Panc1 (cell line): ENCODE results near the gene ABCA8. TPM values are rescaled to one million over a fixed set of nuclear protein-coding genes. Genes with fewer than 3 reads are reported as not detected.

Experiments used
- ATAC-seq: fragments of 200-7000 bp; cut with Tn5 transposase; 2 replicates; pipeline ENCODE4 v1.9.1; 2020; ENCODE audit warnings: mild to moderate bottlenecking, moderate library complexity
- BruUV-seq: library from RNA; stranded (reverse); fragments of 400-500 nt; replicated peaks from 2 replicates; lab custom pipeline; 2021; lab: Mats Ljungman, UMichigan
- CTCF ChIA-PET: fragments of 300-600 bp; sonication (Branson Sonifier 250); formaldehyde crosslinking; loops from one replicate; lab custom pipeline; 2022; ENCODE audit warnings: antibody characterized with exemption; lab: Charles Lee
- POLR2A ChIA-PET: fragments of 300-600 bp; sonication (Branson Sonifier 250); formaldehyde crosslinking; loops from one replicate; lab custom pipeline; 2022; ENCODE audit warnings: antibody characterized with exemption; lab: Charles Lee
- DNase-seq: peaks from one replicate; pipeline ENCODE4 v3.0.0-alpha.2; 2010; ENCODE audit warnings: low read depth, low spot score
- H3K27ac ChIP-seq: 2 replicates; pipeline ENCODE4 v1.5.1; 2011; ENCODE audit warnings: mild to moderate bottlenecking, low read length, inconsistent platforms
- H3K27me3 ChIP-seq: fragments of 200-500 bp; sonication (Bioruptor generic); 2 replicates; pipeline ENCODE4 v1.6.0; 2014; ENCODE audit warnings: low read length, inconsistent platforms; ENCODE audit not compliant: control insufficient read depth, insufficient read depth
- H3K36me3 ChIP-seq: fragments of 200-500 bp; sonication (Bioruptor generic); 2 replicates; pipeline ENCODE4 v1.5.1; 2014; ENCODE audit warnings: inconsistent platforms, mild to moderate bottlenecking, low read length, moderate library complexity; ENCODE audit not compliant: control insufficient read depth, insufficient read depth
- H3K4me1 ChIP-seq: 2 replicates; pipeline ENCODE4 v1.5.1; 2011; ENCODE audit warnings: inconsistent platforms, mild to moderate bottlenecking, low read length, moderate library complexity; ENCODE audit not compliant: control insufficient read depth, insufficient read depth
- H3K4me3 ChIP-seq, 2 experiments: 2 replicates each; pipeline ENCODE4 v1.5.1; 2011 to 2012; ENCODE audit warnings: low read depth in 2 of 2, low read length in 2 of 2, mild to moderate bottlenecking in 2 of 2, inconsistent platforms in 1 of 2, moderate library complexity in 1 of 2
- H3K9me3 ChIP-seq: fragments of 200-500 bp; sonication (Bioruptor generic); 2 replicates; pipeline ENCODE4 v1.5.1; 2014; ENCODE audit warnings: low read depth, mild to moderate bottlenecking, inconsistent platforms, low read length, moderate library complexity; ENCODE audit not compliant: control insufficient read depth, insufficient read depth
- CTCF ChIP-seq: fragments of 450-650 bp; IDR thresholded peaks from 2 replicates; pipeline ENCODE4 v1.5.1; 2017; ENCODE audit warnings: mild to moderate bottlenecking
- POLR2AphosphoS5 ChIP-seq: IDR thresholded peaks from 2 replicates; pipeline ENCODE4 v1.6.1; 2012; ENCODE audit warnings: mild to moderate bottlenecking, low read depth, low read length, moderate library complexity
- REST ChIP-seq, 2 experiments: IDR thresholded peaks; 2 replicates each; pipeline ENCODE4 v1.6.1; 2011 to 2012; ENCODE audit warnings: low read depth in 2 of 2, control low read depth in 1 of 2, low read length in 1 of 2, mild to moderate bottlenecking in 1 of 2, moderate library complexity in 1 of 2; ENCODE audit not compliant: insufficient read depth in 1 of 2
- SIN3A ChIP-seq: IDR thresholded peaks from 2 replicates; pipeline ENCODE4 v1.6.1; 2012; ENCODE audit warnings: low read depth, mild to moderate bottlenecking, low read length, moderate library complexity, borderline replicate concordance; ENCODE audit not compliant: insufficient read depth
- TCF7L2 ChIP-seq: IDR thresholded peaks from 2 replicates; pipeline ENCODE4 v1.6.1; 2011; ENCODE audit warnings: mild to moderate bottlenecking, low read depth, low read length, inconsistent platforms
- in situ Hi-C: cut with HindIII; loops from 2 replicates; pipeline ENCODE4 v1.10.0; 2016; ENCODE audit warnings: low sequenced_read_pairs, low pct_unique_long_range_greater_than_20kb
- intact Hi-C: fragments of 100-400 bp; cut with micrococcal nuclease; formaldehyde crosslinking; loops from one replicate; pipeline ENCODE4 v1.10.0; 2022; ENCODE audit not compliant: unreplicated experiment
- total RNA-seq: library from RNA; stranded (reverse); gene quantifications from one replicate; pipeline ENCODE4 v1.2.1, GENCODE V29; 2021; ENCODE audit not compliant: unreplicated experiment

ABCA8 gene
- total RNA-seq, 1 experiment from 2014 or later, result 0.23 TPM

GRCh38 chr17:68993112-68993511 is 37.9 kb upstream of the ABCA8 start:
- ATAC-seq (no peak), DNase-seq (no peak)
- TF ChIP-seq SIN3A, result no peak
- TF ChIP-seq REST (IDR thresholded peaks at IDR 0.05; ENCODE audit: insufficient read depth in 1 of 2, low read depth in 2 of 2, low read length in 1 of 2), result no peak
- no peak for TF ChIP-seq TCF7L2
- TF ChIP-seq CTCF, result no peak
- no peak for TF ChIP-seq POLR2AphosphoS5
- H3K36me3 ChIP-seq, result no peaks in the 10 kb centered on the region
- CTCF ChIA-PET, result no interaction called here
- H3K4me1 ChIP-seq, result no peaks in the 10 kb centered on the region
- H3K4me3 ChIP-seq, result no peak overlapping the region
- no peaks in the 10 kb centered on the region for H3K27me3 ChIP-seq
- POLR2A ChIA-PET, result no interaction called here
- intact Hi-C loops (no loop called here), in situ Hi-C loops (no loop called here)
- BruUV-seq, result no TSS peak
- no peak overlapping the region for H3K27ac ChIP-seq
- H3K9me3 ChIP-seq, result no peaks in the 10 kb centered on the region

- BruUV-seq, result no TSS peak
- H3K27ac ChIP-seq, result no peak overlapping the region
- no peaks in the 10 kb centered on the region for H3K36me3 ChIP-seq
- intact Hi-C loops, result no loop called here
- in situ Hi-C loops, result no loop called here
- H3K27me3 ChIP-seq, result no peaks in the 10 kb centered on the region
- ChIA-PET CTCF (no interaction called here), POLR2A (no interaction called here)
- H3K9me3 ChIP-seq, result no peaks in the 10 kb centered on the region
- no peak for ATAC-seq
- no peak for TF ChIP-seq CTCF
- DNase-seq, result no peak
- H3K4me1 ChIP-seq, result no peaks in the 10 kb centered on the region
- no peak overlapping the region for H3K4me3 ChIP-seq
These were observed 32.8 kb upstream of the ABCA8 start for GRCh38 chr17:68987966-68988365.

GRCh38 chr17:68981288-68981687 is 26.1 kb upstream of the ABCA8 start:
- ChIA-PET POLR2A (no interaction called here), CTCF (no interaction called here)
- TF ChIP-seq POLR2AphosphoS5 (no peak), SIN3A (no peak), CTCF (no peak), REST (IDR thresholded peaks at IDR 0.05; ENCODE audit: insufficient read depth in 1 of 2, low read depth in 2 of 2, low read length in 1 of 2) (no peak), TCF7L2 (no peak)
- H3K27ac ChIP-seq, result no peak overlapping the region
- no peaks in the 10 kb centered on the region for H3K36me3 ChIP-seq
- H3K4me3 ChIP-seq, result no peak overlapping the region
- intact Hi-C loops, result no loop called here
- H3K9me3 ChIP-seq, result no peaks in the 10 kb centered on the region
- H3K4me1 ChIP-seq, result no peaks in the 10 kb centered on the region
- ATAC-seq (no peak), DNase-seq (no peak)
- no TSS peak for BruUV-seq
- in situ Hi-C loops, result no loop called here
- no peaks in the 10 kb centered on the region for H3K27me3 ChIP-seq
